ENCODE results near the gene ZNF503.

ZNF503 gene

GRCh38 chr10:75406462-75407223, 5.1 kb upstream of the ZNF503 start:
- no peak for DNase-seq (ENCODE audit: low read depth, low spot score)

- no peak for DNase-seq (ENCODE audit: low read depth, low spot score)
Observed at GRCh38 chr10:75405598-75406461, 4.3 kb upstream of the ZNF503 start.

DNA sequence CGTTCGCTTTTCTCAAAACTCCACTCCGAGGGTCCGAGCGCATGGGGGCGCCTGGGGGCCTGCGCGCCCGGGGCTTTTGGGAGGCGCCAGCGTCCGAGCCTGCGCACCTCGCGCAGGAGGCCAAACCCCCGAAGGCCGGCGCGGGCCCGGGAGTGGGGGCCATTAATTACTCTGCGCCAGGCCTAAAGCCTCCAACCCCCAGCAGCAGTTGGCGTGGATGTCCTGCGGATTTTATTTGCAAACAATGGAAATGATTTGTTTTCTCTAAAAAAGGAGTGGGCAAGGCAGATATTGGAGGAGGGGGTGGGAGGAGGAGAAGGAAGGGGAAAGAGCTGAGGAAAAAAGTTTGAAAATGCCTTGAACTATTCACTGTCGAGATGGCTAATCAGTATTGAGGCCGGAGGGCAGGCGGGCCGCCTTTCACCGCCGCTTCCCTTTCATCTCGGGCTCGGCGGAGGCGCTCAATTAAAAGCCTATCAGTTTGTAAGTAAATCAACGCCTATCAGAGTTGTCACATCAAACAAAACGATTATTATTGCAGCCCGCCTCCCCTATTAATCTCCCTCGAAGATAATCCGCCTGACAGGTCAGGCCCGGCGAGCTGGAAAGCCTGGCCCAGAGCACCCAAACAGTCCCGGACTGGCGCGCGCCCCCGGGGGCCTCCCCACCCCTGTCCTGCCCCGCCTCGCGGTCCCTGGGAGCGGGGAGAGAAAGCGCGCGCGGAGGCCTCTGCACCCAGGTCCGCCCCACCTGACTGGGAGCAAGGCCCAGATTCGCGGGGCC, 3.4 kb upstream of the ZNF503 start:
- no peak for DNase-seq (ENCODE audit: low read depth, low spot score)

DNA sequence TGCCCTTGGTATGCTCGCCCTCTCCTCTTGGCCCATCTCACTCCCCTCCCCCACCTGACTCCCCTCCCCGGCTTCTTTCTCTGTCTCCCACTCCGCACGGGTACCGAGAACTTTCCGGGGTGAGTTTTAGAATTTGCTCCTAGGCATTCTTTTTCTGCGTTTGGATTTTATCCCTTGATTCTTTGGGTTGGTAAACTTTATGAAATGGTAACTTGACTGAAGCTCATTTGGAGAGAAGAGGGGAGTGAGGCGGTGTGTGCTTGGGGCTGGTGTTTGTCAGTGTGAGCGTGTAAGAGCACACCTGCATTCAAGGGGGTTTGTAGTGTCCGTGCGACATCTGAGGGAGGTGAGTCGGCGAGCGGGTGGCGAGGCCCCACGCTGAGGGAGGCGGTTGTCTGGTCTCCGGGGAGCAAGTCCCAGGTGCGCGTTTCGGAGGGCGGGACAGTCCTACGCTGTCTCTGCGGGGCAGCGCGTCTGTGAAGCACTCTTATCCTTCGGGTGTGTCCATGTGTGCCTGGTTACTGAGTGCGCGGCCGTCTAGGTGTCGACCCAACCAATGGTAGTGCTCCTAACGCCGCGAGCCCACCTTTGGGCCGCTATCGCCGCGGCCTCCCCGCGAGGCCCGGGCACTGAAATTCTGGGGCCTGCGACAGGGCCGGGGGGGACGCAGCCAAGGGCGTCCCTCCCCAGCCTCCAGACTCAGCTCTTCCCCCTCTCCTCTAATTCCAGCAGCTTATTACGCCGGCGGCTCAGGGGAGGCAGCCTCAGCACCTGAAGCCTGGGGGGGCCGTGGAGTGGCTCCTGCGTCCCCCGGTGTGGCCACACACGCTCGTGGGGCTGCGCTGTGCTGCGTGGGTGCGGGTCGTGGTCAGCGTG, 2.6 kb upstream of the ZNF503 start:
- no peak for DNase-seq (ENCODE audit: low read depth, low spot score)

- no peak for DNase-seq (ENCODE audit: low read depth, low spot score)
Observed at GRCh38 chr10:75403144-75403938, 1.8 kb upstream of the ZNF503 start.

- no peak for DNase-seq (ENCODE audit: low read depth, low spot score)
Observed at GRCh38 chr10:75402486-75403143, 1.1 kb upstream of the ZNF503 start.

DNA sequence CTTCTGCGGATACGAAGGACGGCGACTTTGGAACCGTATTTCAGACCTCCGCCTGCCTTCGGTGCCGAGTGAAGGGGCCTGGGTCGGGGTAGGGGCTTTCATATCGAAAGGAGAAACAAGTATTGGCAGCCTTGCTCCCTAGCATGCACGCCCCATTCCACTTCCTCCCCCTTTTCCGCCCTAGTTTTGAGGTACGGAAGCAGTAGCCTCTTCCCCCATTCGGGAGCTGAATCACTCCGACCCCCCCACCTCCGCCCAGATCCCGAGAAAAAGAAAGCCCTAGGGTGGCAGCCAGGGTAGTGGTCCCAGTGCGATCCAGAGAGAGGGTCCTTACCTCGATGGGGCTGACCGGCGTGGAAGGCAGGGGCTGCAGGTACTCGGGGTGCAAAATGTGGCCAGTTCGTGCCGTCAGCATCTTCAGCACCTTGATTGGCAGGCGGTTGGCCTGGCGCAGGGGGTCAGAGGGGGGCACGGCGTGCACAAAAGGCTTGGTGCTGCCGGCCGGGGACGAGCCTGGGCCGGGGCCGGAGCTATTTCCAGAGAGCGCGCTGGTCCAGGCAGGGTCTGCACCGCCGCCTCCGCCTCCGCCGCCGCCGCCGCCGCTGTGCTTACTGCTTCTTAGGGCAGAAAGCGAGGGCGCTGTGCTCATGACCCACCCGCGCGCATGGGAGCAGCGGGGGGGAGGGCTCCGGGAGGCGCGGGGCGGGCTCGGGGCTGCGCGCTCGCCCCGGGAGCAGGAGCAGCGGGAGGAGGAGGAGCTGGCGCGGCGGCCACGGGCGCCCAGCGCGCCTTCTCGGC, 594 bp downstream of the ZNF503 start:
- no peak for DNase-seq (ENCODE audit: low read depth, low spot score)

DNA sequence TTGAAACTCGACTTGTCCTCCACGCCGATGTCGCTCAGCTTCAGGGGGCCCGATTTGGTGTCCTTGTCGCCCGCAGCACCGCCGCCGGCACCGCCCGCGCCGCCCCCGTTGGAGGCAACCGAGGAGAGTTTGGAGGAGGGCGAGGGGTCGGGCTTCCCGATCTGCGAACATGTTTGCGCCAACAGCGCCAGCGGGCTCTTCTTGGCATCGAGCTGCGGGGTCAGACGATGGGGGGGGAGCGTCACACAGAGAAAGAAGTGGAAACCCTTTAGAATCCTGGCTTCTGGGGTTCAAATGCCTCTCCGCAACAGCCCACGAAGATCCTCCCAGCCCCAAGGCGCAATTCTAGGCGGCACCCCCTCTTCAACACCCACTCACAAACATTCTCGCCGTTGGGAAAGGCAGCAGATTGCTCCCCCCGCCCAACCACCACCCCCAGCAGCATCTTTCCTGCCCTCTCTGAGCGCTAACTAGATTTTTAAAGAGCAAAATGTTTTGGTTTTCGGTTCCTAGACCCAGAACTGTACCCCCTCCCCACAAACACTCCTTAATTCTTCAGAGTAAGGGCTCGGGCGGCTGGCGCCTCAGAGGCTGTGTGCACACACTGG, 1.3 kb downstream of the ZNF503 start:
- no peak for DNase-seq (ENCODE audit: low read depth, low spot score)

GRCh38 chr10:75399461-75400162, 2.0 kb downstream of the ZNF503 start:
- no peak for DNase-seq (ENCODE audit: low read depth, low spot score)

- DNase-seq (ENCODE audit: low read depth, low spot score): no peak
Observed at GRCh38 chr10:75398692-75399460, 2.7 kb downstream of the ZNF503 start.

- DNase-seq (ENCODE audit: low read depth, low spot score): no peak
Observed at GRCh38 chr10:75398200-75398691, 3.3 kb downstream of the ZNF503 start.

GRCh38 chr10:75397496-75398199, 3.9 kb downstream of the ZNF503 start:
- DNase-seq (ENCODE audit: low read depth, low spot score): no peak

DNA sequence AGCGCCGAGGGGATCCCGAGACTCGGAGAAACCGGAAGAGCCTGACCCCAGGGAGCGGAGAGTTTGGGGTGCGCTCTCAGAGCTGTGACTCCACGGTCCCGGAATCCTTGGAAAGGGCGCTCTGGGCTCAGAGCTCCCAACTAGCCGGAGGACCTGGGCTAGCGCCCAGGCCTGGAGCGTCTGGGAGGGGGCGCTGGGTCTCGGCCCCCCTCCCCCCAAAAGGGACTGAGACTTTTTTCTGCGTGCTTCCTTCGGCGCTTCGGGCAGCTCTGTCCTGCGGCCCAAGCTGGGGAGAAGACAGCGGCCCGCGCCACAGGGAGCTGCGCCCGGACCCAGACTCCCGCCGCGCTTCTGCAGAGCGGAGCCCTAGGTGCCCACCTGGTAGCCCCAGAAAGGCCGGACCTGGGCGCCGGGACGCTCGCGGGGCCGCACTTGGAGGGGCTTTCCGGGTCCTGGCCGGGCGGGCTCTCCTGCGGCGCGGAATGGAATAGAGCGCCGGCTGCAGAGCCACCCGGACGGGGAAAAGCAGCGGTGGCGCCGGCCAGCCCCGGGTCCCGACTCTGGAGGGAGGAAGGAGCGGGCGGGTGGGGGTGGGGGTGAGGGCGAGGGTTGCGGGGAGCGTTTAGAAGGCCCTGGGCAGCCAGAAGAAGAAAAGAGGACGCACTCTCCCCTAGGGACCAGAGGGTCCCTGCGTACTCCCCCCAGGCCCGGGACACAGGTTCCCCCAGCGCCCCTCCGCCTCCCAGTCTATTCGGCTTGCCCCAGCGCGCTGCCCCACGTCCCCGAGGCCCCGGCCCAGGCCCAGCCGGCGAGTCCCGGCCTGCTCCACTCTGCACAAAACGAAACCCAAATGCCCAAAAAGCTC, 4.7 kb downstream of the ZNF503 start:
- DNase-seq (ENCODE audit: low read depth, low spot score): no peak

- DNase-seq (ENCODE audit: low read depth, low spot score): no peak
Observed at GRCh38 chr10:75395932-75396630, 5.5 kb downstream of the ZNF503 start.
